ENCODE measurements around the gene DLGAP5. TPM values are rescaled to one million over a fixed set of nuclear protein-coding genes. Genes with fewer than 3 reads are reported as not detected.

The DLGAP5 gene
- total and polyA plus RNA-seq, 2 of the 13 experiments (the other 11 are each of a cell fraction or from before 2014, with no cell fraction given) = 7.7 to 55.8 TPM

GRCh38 chr14:55103005-55103640 is 88.3 kb downstream of the DLGAP5 start (continued):
- TF ChIP-seq ZNF660 (CRISPR knock-in tag; IDR thresholded peaks at IDR 0.05; ENCODE audit: borderline replicate concordance, low read depth) (no peak), ZFX (CRISPR knock-in tag; IDR thresholded peaks at IDR 0.05; ENCODE audit: low read depth) (peak; percentile 97), STAT5B (CRISPR knock-in tag; IDR thresholded peaks at IDR 0.05) (no peak), RFXANK (CRISPR knock-in tag; IDR thresholded peaks at IDR 0.05) (no peak), ZNF460 (CRISPR knock-in tag; IDR thresholded peaks at IDR 0.05; ENCODE audit: borderline replicate concordance) (no peak), ZNF446 (CRISPR knock-in tag; IDR thresholded peaks at IDR 0.05) (no peak), HDAC1 (CRISPR knock-in tag; IDR thresholded peaks at IDR 0.05) (peak; percentile 83), RXRA (CRISPR knock-in tag; IDR thresholded peaks at IDR 0.05) (peak; percentile 88), TAF1 (CRISPR knock-in tag; IDR thresholded peaks at IDR 0.05) (peak; percentile 69), ZNF431 (CRISPR knock-in tag; IDR thresholded peaks at IDR 0.05; ENCODE audit: borderline replicate concordance, low read depth) (no peak; the same call in 1 of the 2 replicates), TBP (CRISPR knock-in tag; IDR thresholded peaks at IDR 0.05) (no peak), ZNF256 (CRISPR knock-in tag; conservative IDR thresholded peaks at IDR 0.05) (no peak), ZNF619 (CRISPR knock-in tag; IDR thresholded peaks at IDR 0.05) (no peak), THAP8 (CRISPR knock-in tag; IDR thresholded peaks at IDR 0.05; ENCODE audit: borderline replicate concordance) (no peak), ZFP37 (CRISPR knock-in tag; IDR thresholded peaks at IDR 0.05; ENCODE audit: borderline replicate concordance) (peak; percentile 80), EZH2 (conservative IDR thresholded peaks at IDR 0.05; ENCODE audit: low read depth, low read length) (no peak), FOSL2 (CRISPR knock-in tag; IDR thresholded peaks at IDR 0.05) (peak; percentile 99), ZNF598 (CRISPR knock-in tag; IDR thresholded peaks at IDR 0.05; ENCODE audit: borderline replicate concordance) (peak; percentile 76; the same call in 1 of the 2 replicates), TCF7 (IDR thresholded peaks at IDR 0.05; ENCODE audit: low read depth) (peak; percentile 16; the same call in 1 of the 2 replicates), ZNF318 (CRISPR knock-in tag; IDR thresholded peaks at IDR 0.05) (no peak), STAG1 (CRISPR knock-in tag; IDR thresholded peaks at IDR 0.05) (no peak; the same call in 1 of the 2 replicates), ZNF790 (CRISPR knock-in tag; IDR thresholded peaks at IDR 0.05; ENCODE audit: borderline replicate concordance) (no peak), NR2F6 (IDR thresholded peaks at IDR 0.05) (peak; percentile 70; the same call in 1 of the 2 replicates), NR2F6 (CRISPR knock-in tag; IDR thresholded peaks at IDR 0.05) (peak; percentile 88)
